Lower leg skin (tissue), 3 donors: ENCODE results near the gene CD101.

ENCODE experiments used
- CTCF ChIP-seq, 3 donors: fragments of 450-650 bp; IDR thresholded peaks; one replicate each; pipeline ENCODE4 v1.5.1; 2016; ENCODE audit warnings: antibody characterized with exemption in 3 of 3, mild to moderate bottlenecking in 3 of 3, moderate library complexity in 2 of 3
- POLR2A ChIP-seq, 2 donors: fragments of 450-650 bp; IDR thresholded peaks; one replicate each; pipeline ENCODE4 v1.6.1; 2016 to 2017; ENCODE audit warnings: antibody characterized with exemption in 2 of 2, mild to moderate bottlenecking in 1 of 2, moderate library complexity in 1 of 2

GRCh38 chr1:116982319-116983004, 19.1 kb upstream of the CD101 start:
- TF ChIP-seq CTCF (IDR thresholded peaks at IDR 0.05) (no peak), POLR2A (IDR thresholded peaks at IDR 0.05) (no peak)
